ENCODE results near the gene ICAM2.

DNA sequence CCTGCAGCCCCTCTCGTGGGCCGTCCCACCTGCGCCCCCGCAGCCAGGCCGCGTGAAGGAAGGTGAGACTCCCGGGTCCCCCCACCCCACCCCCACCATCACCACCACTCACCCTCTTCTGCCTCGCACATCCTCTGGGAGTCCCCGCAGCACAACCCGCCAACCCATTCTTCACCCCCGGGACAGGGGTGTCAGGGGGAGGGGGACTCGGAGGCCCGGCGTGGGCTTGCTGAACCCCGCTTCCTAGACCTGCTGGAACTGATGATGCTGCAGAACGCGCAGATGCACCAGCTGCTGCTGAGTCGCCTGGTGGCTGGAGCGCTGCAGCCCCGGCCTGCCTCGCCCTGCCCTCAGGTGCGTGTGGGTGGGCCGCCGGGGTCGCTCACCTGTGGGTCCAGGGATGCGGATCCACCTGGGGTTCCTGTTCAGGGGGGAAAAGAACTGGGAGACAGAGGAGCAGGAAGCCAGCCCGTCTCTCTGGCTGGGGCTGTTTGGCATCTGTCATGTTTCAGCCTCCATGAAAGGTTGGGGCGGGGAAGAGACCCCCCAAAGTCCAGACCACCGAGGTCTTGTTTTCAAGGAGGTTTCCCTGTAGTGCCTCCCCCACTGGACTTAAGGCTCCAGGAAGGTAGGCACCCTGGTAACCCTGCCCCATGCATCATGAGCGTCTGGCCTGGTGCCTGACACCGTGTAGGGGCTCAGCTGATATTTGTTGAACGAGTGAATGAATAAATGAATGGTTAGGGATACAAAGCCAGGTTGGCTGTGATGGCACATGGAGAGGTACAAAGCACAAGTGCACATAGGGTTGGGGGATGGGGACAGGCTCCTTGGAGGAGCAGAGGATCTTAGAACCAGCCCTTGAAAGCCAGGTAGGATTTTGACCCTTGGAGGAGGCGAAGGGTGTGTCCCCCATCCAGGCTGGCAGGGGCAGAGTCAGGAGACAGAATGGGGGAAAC is 21.4 kb downstream of the ICAM2 start:
- TF ChIP-seq CTCF (IDR thresholded peaks at IDR 0.05): no peak
- TF ChIP-seq POLR2A (IDR thresholded peaks at IDR 0.05): no peak

Data from thyroid gland (tissue), 4 donors.